OCI-LY7 (cell line): Measurements from ENCODE around the gene GCNT3.

Experiments used
- CTCF ChIP-seq: fragments of 200-600 bp; sonication (generic); conservative IDR thresholded peaks from 2 replicates; pipeline ENCODE4 v1.5.1; 2014; ENCODE audit warnings: mild to moderate bottlenecking, antibody characterized with exemption, low read length, moderate library complexity, mixed read lengths
- EZH2phosphoT487 ChIP-seq: fragments of 200-600 bp; sonication (generic); IDR thresholded peaks from 2 replicates; pipeline ENCODE4 v1.6.1; 2018; ENCODE audit warnings: low read depth, borderline replicate concordance, mild to moderate bottlenecking, mixed run types, antibody characterized with exemption, low read length, moderate library complexity, mixed read lengths

- no peak for TF ChIP-seq CTCF
- no peak for TF ChIP-seq EZH2phosphoT487
Measured at GRCh38 chr15:59615661-59616060, 4.1 kb downstream of the GCNT3 start.
